ENCODE measurements around the gene ABCG4. TPM values are rescaled to one million over a fixed set of nuclear protein-coding genes. Genes with fewer than 3 reads are reported as not detected.
"Not testable (repeated sequence)": the region's sequence is repeated elsewhere in the genome, so short reads cannot be mapped to it uniquely, and the experiment has no call there.

The ABCG4 gene
- total RNA-seq, 1 donor from 2014 or later, result 1.5 TPM

DNA sequence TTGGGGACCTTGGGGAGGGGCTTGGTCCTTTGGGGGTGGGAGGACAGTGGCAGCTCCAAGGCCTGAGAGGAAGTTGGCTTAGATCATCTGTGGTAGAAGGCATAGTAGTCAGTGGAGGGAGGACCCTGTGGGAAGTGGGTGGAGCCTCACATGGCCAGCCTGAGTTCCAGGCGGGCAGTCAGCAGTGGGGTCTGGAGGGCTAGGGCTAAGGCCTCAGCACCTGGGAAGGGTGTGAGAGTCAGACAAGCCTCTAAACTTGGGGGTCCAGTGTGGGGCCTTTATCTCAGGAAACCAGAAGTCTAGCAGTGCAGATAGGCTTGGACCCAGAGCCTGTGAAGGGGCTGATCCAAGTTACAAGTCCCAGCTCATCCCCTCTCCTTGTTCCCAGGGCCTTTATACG, 23.7 kb downstream of the ABCG4 start:
- intact Hi-C loops (cut with DNase I), result no loop called here

DNA sequence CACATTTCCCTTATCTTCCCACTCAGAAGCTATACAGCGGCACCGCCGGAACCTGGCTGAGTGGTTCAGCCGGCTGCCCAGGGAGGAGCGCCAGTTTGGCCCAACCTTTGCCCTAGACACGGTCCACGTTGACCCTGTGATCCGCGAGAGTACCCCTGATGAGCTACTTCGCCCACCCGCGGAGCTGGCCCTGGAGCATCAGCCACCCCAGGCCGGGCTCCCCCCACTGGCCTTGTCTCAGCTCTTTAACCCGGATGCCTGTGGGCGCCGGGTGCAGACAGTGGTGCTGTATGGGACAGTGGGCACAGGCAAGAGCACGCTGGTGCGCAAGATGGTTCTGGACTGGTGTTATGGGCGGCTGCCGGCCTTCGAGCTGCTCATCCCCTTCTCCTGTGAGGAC, 24.6 kb downstream of the ABCG4 start:
- ATAC-seq (ENCODE audit: poor library complexity), result no peak
- intact Hi-C loops (cut with DNase I), result no loop called here
- DNase-seq, result no peak

More for the DNA sequence above, 23.7 kb downstream of the ABCG4 start:
- ATAC-seq (ENCODE audit: poor library complexity) (no peak), DNase-seq (peak; percentile 55)

DNA sequence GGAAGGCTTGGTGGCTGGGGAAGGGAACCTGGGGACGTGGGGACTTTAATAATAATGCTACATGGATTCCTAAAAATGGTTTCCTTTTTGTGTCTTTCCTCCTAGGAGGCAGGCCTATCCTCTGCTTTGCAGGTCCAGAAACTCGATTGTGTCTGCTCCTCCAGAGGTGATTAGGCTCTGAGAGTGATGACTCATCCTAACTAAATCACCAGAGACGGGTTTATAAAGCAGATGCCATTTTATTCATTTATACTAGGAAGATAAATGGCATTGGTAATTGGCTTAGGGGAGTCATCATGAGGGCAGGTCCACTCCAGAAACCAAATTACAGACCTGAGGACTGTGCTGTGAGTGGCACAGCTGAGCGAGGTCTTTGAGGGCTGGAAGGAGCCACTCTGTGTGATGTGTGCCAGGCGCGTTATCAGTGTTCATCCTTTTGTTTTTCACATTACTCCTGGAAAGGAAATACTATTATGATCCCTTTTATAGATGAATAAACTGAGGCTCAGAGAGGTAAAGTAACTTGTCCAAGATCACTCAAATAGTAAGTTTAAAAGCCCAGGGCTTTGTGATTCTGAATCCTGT, 26.7 kb downstream of the ABCG4 start:
- ATAC-seq (ENCODE audit: poor library complexity) (no peak), DNase-seq (no peak)
- intact Hi-C loops (cut with DNase I), result no loop called here

DNA sequence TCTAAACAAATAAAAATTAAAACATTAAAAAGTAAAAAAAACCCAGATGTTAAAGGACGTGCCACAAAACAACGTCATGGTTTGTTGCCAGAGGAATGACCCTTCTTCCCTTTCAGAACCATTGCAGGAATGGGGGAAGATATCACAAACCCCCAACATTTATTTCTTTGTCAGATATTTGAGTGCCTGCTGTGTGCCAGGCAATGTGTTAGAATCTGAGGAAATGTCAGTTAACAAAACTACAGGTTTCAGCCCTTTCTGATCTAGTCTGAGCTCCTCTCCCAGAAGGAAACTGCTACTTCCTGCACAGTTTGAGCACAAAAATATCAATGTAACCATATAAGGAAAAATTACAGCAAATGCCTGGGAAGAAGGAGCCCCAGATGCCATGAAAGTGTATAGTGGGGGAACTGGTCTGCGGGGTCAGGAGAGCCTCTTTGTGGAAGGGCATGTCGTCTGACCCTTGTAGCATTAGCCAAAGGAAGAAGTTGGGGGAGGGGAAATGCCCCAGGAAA, 29.4 kb downstream of the ABCG4 start:
- ATAC-seq (ENCODE audit: poor library complexity) (no peak), DNase-seq (no peak)
- intact Hi-C loops (cut with DNase I), result no loop called here

DNA sequence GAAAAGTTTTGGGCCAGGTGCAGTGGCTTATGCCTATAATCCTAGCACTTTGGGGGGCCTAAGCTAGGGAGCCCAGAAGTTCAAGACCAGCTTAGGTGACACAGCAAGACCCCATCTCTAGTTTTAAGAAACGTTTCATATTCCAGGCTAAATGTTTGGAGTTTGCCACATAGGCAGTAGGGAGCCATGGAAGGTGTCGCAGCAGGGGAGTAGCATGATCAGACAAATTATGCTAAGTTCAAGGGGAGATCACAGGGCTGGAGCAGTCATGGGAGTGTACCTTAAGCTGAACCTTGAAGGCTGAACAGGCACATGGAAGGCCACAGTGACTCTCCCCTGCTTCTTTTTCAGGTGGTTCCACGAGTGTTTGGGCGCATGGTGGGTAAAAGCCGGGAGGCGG, 30.5 kb downstream of the ABCG4 start:
- DNase-seq (no peak), ATAC-seq (ENCODE audit: poor library complexity) (no peak)
- intact Hi-C loops (cut with DNase I), result no loop called here

DNA sequence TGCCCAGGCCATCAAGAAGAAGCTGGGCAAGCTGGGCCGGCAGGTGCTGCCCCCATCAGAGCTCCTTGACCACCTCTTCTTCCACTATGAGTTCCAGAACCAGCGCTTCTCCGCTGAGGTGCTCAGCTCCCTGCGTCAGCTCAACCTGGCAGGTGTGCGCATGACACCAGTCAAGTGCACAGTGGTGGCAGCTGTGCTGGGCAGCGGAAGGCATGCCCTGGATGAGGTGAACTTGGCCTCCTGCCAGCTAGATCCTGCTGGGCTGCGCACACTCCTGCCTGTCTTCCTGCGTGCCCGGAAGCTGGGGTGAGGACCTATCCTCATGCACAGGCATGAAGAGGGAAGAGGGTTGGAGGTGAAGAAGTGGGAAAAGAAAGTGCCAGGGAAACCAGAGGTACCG, 31.1 kb downstream of the ABCG4 start:
- ATAC-seq (ENCODE audit: poor library complexity) (no peak), DNase-seq (no peak)
- intact Hi-C loops (cut with DNase I), result no loop called here

DNA sequence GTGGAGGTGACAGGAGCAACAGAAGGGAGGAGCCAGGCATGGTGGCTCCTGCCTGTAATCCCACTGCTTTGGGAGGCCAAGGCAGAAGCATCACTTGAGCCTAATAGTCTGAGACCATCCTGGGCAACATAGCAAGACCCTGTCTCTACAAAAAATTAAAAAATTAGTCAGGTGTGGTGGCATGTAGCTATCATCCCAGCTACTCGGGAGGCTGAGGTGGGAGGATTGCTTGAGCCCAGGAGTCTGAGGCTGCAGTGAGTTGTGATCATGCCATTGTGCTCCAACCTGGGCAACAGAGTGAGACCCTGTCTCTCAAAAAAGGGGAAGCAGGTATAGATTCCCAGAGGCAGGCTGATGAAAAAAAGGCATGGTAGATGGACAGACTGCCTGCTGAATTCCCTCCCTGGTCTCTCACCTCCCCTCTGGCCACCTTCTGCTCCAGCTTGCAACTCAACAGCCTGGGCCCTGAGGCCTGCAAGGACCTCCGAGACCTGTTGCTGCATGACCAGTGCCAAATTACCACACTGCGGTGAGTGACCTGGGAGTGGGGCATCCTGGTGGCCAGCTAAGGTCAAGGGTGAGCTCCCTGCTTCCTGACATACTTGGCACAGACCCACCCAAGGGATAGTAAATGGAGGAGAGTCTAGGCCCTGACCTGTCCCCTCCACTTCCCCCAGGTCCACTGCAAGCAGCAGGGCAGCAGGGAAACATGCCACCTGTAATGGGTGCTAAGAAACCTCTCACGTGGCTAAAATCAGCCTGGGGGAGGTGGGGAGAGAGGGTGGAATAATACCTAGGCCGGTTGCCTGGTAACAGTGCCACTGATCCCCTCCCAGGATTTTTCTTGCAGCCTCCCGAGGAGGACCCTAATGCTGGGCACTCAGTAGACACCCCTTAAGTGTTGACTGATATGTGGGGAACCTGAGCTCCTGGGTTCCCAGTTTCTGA, 32.2 kb downstream of the ABCG4 start:
- intact Hi-C loops (cut with DNase I), result no loop called here
- ATAC-seq (ENCODE audit: poor library complexity) (no peak), DNase-seq (no peak)

DNA sequence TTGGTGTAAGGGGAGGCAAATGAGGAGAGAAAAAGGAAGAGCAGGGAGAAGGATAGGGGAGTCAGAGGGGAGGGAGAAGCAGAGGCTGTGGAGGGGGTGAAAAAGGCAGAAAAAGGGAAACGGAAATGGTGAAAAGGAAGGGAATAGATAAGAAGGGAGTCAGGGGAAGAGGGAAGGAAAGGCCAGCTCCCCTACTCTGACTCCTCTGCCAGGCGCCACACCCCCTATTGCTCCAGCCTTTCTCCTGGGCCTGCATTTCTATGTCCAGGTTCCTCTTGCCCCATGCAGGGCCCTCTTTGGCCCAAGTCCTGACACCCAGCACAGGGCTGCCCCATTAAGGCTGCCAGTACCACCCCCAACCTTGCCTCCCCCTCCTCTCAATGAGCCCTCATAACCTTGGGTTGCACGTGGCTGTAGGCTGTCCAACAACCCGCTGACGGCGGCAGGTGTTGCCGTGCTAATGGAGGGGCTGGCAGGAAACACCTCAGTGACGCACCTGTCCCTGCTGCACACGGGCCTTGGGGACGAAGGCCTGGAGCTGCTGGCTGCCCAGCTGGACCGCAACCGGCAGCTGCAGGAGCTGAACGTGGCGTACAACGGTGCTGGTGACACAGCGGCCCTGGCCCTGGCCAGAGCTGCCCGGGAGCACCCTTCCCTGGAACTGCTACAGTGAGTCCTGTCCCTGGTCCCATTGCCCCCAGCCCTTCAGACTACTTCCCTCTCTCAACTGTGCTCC, 33.0 kb downstream of the ABCG4 start:
- intact Hi-C loops (cut with DNase I), result no loop called here
- DNase-seq (no peak), ATAC-seq (ENCODE audit: poor library complexity) (no peak)

DNA sequence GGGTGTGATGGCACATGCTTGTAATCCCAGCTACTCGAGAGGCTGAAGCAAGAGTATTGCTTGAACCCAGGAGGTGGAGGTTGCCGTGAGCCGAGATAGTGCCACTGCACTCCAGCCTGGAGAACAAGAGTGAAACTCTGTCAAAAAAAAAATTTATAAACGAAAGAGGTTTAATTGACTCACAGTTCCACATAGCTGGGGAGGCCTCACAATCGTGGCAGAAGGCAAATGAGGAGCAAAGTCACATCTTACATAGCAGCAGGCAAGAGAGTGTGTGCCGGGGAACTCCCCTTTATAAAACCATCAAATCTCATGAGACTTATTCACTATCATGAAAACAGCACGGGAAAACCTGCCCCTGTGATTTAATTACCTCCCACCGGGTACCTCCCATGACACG, 35.5 kb downstream of the ABCG4 start:
- intact Hi-C loops (cut with DNase I); ATAC-seq (ENCODE audit: poor library complexity); DNase-seq: not testable (repeated sequence)

DNA sequence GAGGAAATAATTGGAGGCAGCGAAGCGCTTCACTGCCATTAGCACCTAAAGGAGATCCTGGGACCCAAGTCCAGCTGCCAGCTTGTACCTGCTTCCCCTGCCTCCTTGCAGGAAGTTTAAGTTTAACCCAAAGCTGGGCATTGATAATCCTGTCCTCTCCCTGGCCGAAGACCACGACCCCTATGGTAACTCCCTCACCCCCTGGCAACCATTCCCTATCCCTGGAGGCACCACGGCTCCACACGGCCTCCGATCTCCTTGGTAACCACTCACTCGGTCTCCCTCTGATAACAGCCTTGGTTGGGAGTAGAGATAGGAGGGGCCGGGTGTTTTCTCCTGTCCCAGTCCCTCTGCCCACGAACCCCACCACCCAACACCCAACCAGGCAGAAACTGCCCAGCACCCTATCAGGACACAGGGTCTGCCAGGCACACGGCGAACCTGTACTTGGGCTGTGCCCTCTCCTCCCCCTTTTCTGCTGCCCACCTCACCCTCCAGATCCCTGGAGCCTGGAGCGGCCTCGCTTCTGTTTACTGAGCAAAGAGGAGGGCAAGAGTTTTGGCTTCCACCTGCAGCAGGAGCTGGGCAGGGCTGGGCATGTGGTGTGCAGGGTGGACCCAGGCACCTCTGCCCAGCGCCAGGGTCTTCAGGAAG, 37.3 kb downstream of the ABCG4 start:
- no peak for ATAC-seq (ENCODE audit: poor library complexity)
- intact Hi-C loops (cut with DNase I), result no loop called here
- no peak for DNase-seq

DNA sequence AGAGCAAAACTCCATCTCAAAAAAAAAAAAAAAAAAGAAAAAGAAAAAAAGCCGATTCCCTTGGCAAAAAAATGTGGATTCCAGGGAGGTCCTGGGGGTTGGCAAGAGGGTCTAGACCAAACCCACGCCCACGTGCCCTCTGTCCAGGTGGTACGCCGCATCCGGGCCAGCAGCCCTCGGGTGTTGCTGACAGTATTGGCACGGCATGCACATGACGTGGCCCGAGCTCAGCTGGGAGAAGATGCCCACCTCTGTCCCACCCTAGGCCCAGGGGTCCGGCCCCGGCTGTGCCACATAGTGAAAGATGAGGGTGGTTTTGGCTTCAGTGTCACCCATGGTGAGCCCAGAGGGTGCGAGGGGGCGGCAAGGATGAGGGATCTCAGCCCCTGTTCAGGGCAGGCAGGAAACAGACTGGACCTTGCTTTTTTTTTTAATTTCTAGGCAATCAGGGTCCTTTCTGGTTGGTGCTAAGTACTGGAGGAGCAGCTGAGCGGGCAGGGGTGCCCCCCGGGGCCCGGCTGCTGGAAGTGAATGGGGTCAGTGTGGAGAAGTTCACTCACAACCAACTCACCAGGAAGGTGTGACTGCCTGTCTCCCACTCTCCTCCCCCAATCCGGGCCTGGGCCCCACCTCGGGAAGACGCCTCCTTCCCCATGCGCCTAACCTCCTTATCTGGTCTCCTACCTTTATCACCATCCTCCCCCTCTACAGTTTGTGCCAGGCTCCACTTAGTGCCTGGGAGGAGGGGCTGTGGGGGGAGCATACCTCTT, 38.5 kb downstream of the ABCG4 start:
- intact Hi-C loops (cut with DNase I), result no loop called here
- no peak for ATAC-seq (ENCODE audit: poor library complexity)
- DNase-seq, result no peak

DNA sequence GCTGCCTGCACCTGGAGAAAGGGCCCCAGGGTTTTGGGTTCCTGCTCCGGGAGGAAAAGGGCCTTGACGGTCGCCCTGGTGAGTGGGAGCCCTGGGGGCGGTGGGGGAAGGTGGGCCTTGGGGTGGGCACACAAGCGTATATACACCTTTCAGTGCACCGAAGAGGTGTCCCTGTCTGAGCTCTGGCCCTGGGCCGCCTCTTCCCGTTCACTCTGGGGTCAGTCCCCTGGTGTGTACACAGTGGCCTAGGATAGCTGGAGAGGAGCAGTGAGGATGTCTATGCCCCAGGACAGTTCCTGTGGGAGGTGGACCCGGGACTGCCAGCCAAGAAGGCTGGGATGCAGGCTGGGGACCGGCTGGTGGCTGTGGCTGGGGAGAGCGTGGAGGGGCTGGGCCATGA, 39.2 kb downstream of the ABCG4 start:
- DNase-seq, result no peak
- no peak for ATAC-seq (ENCODE audit: poor library complexity)
- intact Hi-C loops (cut with DNase I), result no loop called here

DNA sequence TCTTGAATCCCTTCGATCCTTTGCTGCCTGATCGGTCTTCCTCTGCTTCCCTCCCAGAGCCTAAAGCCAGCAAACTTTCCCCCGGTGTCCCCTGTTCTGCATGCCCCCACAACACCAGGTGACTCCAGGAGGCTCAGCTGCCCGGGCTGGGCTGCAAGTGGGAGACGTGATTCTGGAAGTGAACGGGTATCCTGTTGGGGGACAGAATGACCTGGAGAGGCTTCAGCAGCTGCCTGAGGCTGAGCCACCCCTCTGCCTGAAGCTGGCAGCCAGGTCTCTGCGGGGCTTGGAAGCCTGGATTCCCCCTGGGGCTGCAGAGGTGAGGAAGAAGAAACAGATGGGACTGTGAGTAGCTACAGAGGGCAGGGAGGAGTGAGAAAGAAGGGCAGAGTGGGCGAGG, 40.0 kb downstream of the ABCG4 start:
- DNase-seq (no peak), ATAC-seq (ENCODE audit: poor library complexity) (no peak)
- intact Hi-C loops (cut with DNase I), result no loop called here

DNA sequence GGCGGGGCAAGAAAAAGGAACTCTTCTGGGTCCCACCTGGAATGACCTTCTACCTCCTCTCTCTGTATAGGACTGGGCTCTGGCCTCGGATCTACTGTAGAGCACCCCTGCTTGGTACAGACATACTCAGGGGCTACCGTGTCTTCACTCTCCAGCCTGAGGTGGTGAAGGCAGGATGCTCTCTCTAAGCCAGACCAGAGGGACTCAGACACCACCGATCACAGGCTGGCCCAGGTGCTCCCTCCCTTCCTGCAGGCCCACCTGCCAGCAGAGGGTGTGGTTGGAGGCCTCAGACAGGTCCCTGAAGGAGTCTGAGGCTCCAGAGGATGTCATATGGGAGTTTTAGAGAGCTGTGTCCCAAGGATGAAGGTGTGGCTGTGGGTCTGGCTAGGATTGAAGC, 40.5 kb downstream of the ABCG4 start:
- DNase-seq, result no peak
- ATAC-seq (ENCODE audit: poor library complexity), result no peak
- intact Hi-C loops (cut with DNase I), result no loop called here

DNA sequence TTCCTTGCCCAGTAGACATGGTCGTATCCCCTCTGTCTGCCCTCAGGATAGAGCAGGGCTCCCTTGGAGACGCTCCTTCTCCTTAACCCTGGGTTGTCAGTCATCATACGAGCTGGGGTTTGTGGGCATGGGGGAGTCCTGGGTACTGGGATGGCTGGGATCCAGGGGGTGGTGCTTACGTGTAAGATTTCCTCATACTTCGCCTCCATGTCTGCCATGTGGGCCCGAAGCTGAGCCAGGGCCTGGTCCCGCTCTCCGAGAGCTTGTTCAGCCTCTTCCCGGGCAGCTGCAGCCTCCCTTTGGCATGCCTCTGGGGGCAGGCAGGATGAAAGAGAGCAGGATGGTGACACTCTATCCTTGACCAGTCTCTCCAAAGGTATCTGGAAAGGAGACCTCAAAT, 41.7 kb downstream of the ABCG4 start:
- no peak for DNase-seq
- intact Hi-C loops (cut with DNase I), result no loop called here
- no peak for ATAC-seq (ENCODE audit: poor library complexity)

DNA sequence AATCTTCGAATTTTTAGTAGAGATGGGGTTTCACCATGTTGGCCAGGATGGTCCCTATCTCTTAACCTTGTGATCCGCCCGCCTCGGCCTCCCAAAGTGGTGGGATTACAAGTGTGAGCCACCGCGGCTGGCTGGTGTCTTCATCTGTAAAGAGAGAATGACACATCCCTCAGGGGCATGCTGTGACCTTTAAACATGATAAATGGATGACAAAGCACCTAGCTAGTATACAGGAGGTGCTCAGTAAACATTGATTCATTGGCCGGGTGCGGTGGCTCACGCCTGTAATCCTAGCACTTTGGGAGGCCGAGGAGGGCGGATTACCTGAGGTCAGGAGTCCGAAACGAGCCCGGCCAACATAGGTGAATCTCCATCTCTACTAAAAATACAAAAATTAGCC, 42.4 kb downstream of the ABCG4 start:
- intact Hi-C loops (cut with DNase I); ATAC-seq (ENCODE audit: poor library complexity): not testable (repeated sequence)

DNA sequence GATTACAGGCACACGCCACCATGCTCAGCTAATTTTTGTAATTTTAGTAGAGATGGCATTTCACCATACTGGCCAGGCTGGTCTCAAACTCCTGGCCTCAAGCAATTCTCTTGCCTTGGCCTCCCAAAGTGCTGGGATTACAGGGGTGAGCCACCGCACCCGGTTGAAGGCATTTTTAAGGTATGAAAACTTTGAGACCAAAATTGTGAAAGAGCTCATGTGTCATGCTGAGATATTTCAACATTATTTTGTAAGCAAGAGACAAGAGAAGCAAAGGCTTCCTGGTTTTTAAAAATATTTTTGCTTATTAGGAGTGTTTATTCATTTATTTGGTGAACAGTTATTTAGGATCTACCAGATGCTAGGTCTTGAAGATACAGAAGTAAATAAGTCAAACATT, 43.3 kb downstream of the ABCG4 start:
- no peak for DNase-seq
- intact Hi-C loops (cut with DNase I), result no loop called here
- ATAC-seq (ENCODE audit: poor library complexity), result no peak

More for the DNA sequence above, 42.4 kb downstream of the ABCG4 start:
- not testable (repeated sequence) for DNase-seq

DNA sequence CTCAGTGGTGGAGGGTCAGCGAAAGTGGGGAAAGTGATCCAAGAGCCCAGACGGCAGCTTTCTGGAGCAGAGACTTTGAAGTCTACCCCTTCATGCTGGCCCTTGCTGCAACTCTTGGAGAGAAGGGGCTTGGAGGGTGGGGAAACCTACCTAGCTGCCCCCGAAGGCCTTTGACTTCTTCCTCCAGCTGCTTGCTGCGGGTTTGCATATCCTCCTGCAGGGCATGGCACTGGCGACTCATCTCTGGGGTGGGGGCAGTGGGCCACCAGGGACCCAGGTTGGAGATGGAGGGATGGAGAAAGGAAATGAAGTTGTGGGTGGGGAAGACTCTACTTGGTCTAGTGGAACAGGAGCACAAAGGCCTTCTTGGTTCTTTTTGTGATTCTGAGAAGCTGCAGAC, 44.1 kb downstream of the ABCG4 start:
- intact Hi-C loops (cut with DNase I), result no loop called here
- no peak for ATAC-seq (ENCODE audit: poor library complexity)
- DNase-seq, result peak; percentile 11
